ENCODE data around the gene KCNMA1. TPM values are rescaled to one million over a fixed set of nuclear protein-coding genes. Genes with fewer than 3 reads are reported as not detected.

The KCNMA1 gene
- total RNA-seq, 1 experiment from 2014 or later, result 0.49 TPM

GRCh38 chr10:77374189-77374656 is 263.4 kb downstream of the KCNMA1 start:
- CTCF ChIA-PET, result no interaction called here
- no peaks in the 10 kb centered on the region for H3K36me3 ChIP-seq (ENCODE audit: control insufficient read depth in 1 of 2, insufficient read depth in 2 of 2, low read length in 2 of 2)
- H3K27me3 ChIP-seq (ENCODE audit: insufficient read depth, low read length), result peaks cover 5% of the 10 kb centered on the region; the same call in 1 of the 2 replicates
- H3K79me2 ChIP-seq (ENCODE audit: insufficient read depth, low read length), result no peaks in the 10 kb centered on the region
- no peak overlapping the region for H3K4me2 ChIP-seq (ENCODE audit: low read length)
- no peak overlapping the region for H3K27ac ChIP-seq (ENCODE audit: low read depth, low read length)
- H3K4me3 ChIP-seq (replicated peaks in 1 of 2; ENCODE audit: low read depth in 1 of 2, low read length in 2 of 2), result no peak overlapping the region
- no peaks in the 10 kb centered on the region for H3K4me1 ChIP-seq (ENCODE audit: control insufficient read depth in 1 of 2, insufficient read depth in 2 of 2, low read length in 2 of 2)
- POLR2A ChIA-PET, result no interaction called here
- DNase-seq (ENCODE audit: low read depth, low spot score), result no peak
- RAD21 ChIA-PET (ENCODE audit: low non-redundant PET in 1 of 2, low total read pairs in 2 of 2, uncharacterized antibody in 2 of 2, unreplicated experiment in 2 of 2), result no interaction called here
- ATAC-seq, result no peak
- H3K9me3 ChIP-seq (ENCODE audit: control insufficient read depth in 1 of 2, insufficient read depth in 1 of 2, low read depth in 1 of 2, low read length in 2 of 2), result no peaks in the 10 kb centered on the region
- no TSS peak for BruUV-seq (replicated peaks)
- H4K20me1 ChIP-seq (ENCODE audit: insufficient read depth), result no peaks in the 10 kb centered on the region
- intact Hi-C loops (cut with micrococcal nuclease), result no loop called here
- no peak overlapping the region for H2AFZ ChIP-seq (ENCODE audit: low read depth, low read length, poor library complexity, severe bottlenecking)
- H3K9ac ChIP-seq (ENCODE audit: low read length), result no peak overlapping the region
- no peak for TF ChIP-seq EZH2phosphoT487 (IDR thresholded peaks at IDR 0.05; ENCODE audit: borderline replicate concordance)
- no peak for TF ChIP-seq TCF7L2 (IDR thresholded peaks at IDR 0.05; ENCODE audit: borderline replicate concordance, extremely low read depth, insufficient read depth, insufficient read length)
- no peak for TF ChIP-seq EZH2 (IDR thresholded peaks at IDR 0.05)
- TF ChIP-seq REST (IDR thresholded peaks at IDR 0.05; ENCODE audit: low read depth), result no peak
- TF ChIP-seq, protein P1, sequence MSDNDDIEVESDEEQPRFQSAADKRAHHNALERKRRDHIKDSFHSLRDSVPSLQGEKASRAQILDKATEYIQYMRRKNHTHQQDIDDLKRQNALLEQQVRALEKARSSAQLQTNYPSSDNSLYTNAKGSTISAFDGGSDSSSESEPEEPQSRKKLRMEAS (IDR thresholded peaks at IDR 0.05), result no peak
- no peak for TF ChIP-seq ELF1 (IDR thresholded peaks at IDR 0.05; ENCODE audit: borderline replicate concordance, low read depth)
- no peak for TF ChIP-seq FOSL1 (IDR thresholded peaks at IDR 0.05; ENCODE audit: low read depth)
- no peak for TF ChIP-seq SIN3A (IDR thresholded peaks at IDR 0.05; ENCODE audit: low read depth)
- no peak for TF ChIP-seq ZBTB33 (IDR thresholded peaks at IDR 0.05; ENCODE audit: extremely low read depth, insufficient replicate concordance, low read length)
- no peaks in the 10 kb centered on the region for H3K9me2 ChIP-seq (ENCODE audit: insufficient read depth)

Measured in HCT116 (cell line).